ENCODE results near the gene TMEM45B.
"Not testable (repeated sequence)": the region's sequence is repeated elsewhere in the genome, so short reads cannot be mapped to it uniquely, and the experiment has no call there.

The TMEM45B gene

GRCh38 chr11:129815596-129816461 lies at the start of gene TMEM45B:
Gene TMEM45B (plus strand): TSS chr11:129815848. CDS start chr11:129852483, 36,635 bp downstream.
- peak; percentile 35 for DNase-seq

- DNase-seq, result no peak
These were observed 48.6 kb upstream of the TMEM45B start for GRCh38 chr11:129766898-129767604.

GRCh38 chr11:129767827-129768226 lies 47.8 kb upstream of the TMEM45B start:
- DNase-seq, result no peak

- DNase-seq, result no peak
These were observed 47.3 kb upstream of the TMEM45B start for GRCh38 chr11:129768356-129768755.

GRCh38 chr11:129769059-129769458 lies 46.6 kb upstream of the TMEM45B start:
- no peak for DNase-seq

GRCh38 chr11:129770993-129771392 lies 44.7 kb upstream of the TMEM45B start:
- no peak for DNase-seq

- not testable (repeated sequence) for DNase-seq
These were observed 44.2 kb upstream of the TMEM45B start for GRCh38 chr11:129771456-129771855.

- DNase-seq, result no peak
These were observed 36.8 kb upstream of the TMEM45B start for GRCh38 chr11:129778877-129779276.

GRCh38 chr11:129779342-129779741 lies 36.3 kb upstream of the TMEM45B start:
- DNase-seq, result no peak

- no peak for DNase-seq
These were observed 30.1 kb upstream of the TMEM45B start for GRCh38 chr11:129785383-129786111.

GRCh38 chr11:129786112-129786416 lies 29.6 kb upstream of the TMEM45B start:
- DNase-seq, result not testable (repeated sequence)

GRCh38 chr11:129787532-129788155 lies 28.0 kb upstream of the TMEM45B start:
- no peak for DNase-seq

- no peak for DNase-seq
These were observed 27.4 kb upstream of the TMEM45B start for GRCh38 chr11:129788278-129788677.

GRCh38 chr11:129790106-129790505 lies 25.5 kb upstream of the TMEM45B start:
- no peak for DNase-seq

- no peak for DNase-seq
These were observed 24.1 kb upstream of the TMEM45B start for GRCh38 chr11:129791515-129791914.

GRCh38 chr11:129792663-129793062 lies 23.0 kb upstream of the TMEM45B start:
- no peak for DNase-seq

GRCh38 chr11:129795089-129795488 lies 20.6 kb upstream of the TMEM45B start:
- no peak for DNase-seq

GRCh38 chr11:129798212-129798611 lies 17.4 kb upstream of the TMEM45B start:
- DNase-seq, result no peak

GRCh38 chr11:129800162-129800561 lies 15.5 kb upstream of the TMEM45B start:
- DNase-seq, result not testable (repeated sequence)

- DNase-seq, result no peak
These were observed 15.0 kb upstream of the TMEM45B start for GRCh38 chr11:129800655-129801054.

- DNase-seq, result no peak
These were observed 12.1 kb upstream of the TMEM45B start for GRCh38 chr11:129803533-129803932.

- DNase-seq, result no peak
These were observed 11.6 kb upstream of the TMEM45B start for GRCh38 chr11:129804012-129804411.

GRCh38 chr11:129808241-129808640 lies 7.4 kb upstream of the TMEM45B start:
- not testable (repeated sequence) for DNase-seq
